ENCODE results near the gene ASB7. TPM values are rescaled to one million over a fixed set of nuclear protein-coding genes. Genes with fewer than 3 reads are reported as not detected.

Gene ASB7
- total and polyA plus RNA-seq, 12 donors, result 2.7 to 25.2 (median 11.1) TPM

- peak in 2 of 7 donors; percentile 12 to 47 for DNase-seq
- intact Hi-C loops (cut with DNase I), result loop anchor here in 1 of 2 donors (5.0 to 10.0 kb wide), 2 partner anchors 76 to 204 kb away; no protein-coding TSS in a partner anchor
- Histone ChIP-seq H3K4me1 (replicated peaks in 1 of 2) (no peaks in the 10 kb centered on the region), H3K27me3 (no peaks in the 10 kb centered on the region), H3K9me3 (replicated peaks in 1 of 3) (no peaks in the 10 kb centered on the region), H3K27ac (peak overlapping the region in 2 of 5 donors; percentile 17 to 59), H3K36me3 (replicated peaks in 1 of 2) (no peaks in the 10 kb centered on the region), H3K4me3 (no peak overlapping the region)
- TF ChIP-seq CTCF (IDR thresholded peaks at IDR 0.05) (no peak), POLR2A (IDR thresholded peaks at IDR 0.05) (no peak)
- 66 to 74% (median 69%) methylated on average over 5 to 7 of the region's 7 CpGs for WGBS, 4 donors
Measured at GRCh38 chr15:100668348-100668745, 66.0 kb downstream of the ASB7 start.

- WGBS, 4 donors, result 65 to 86% (median 80%) methylated on average over 11 to 15 of the region's 15 CpGs
- intact Hi-C loops (cut with DNase I), result loop anchor here in 1 of 2 donors (5.0 to 10.0 kb wide), 2 partner anchors 76 to 203 kb away; no protein-coding TSS in a partner anchor
- H3K27me3 ChIP-seq, result no peaks in the 10 kb centered on the region
- no peak overlapping the region for H3K4me3 ChIP-seq
- peak in 2 of 7 donors; percentile 6 to 24 for DNase-seq
- H3K9me3 ChIP-seq (replicated peaks in 1 of 3), result no peaks in the 10 kb centered on the region
- TF ChIP-seq POLR2A (IDR thresholded peaks at IDR 0.05), result no peak
- no peak for TF ChIP-seq CTCF (IDR thresholded peaks at IDR 0.05)
- H3K27ac ChIP-seq, result no peak overlapping the region
- H3K36me3 ChIP-seq (replicated peaks in 1 of 2), result no peaks in the 10 kb centered on the region
- no peaks in the 10 kb centered on the region for H3K4me1 ChIP-seq (replicated peaks in 1 of 2)
Measured at GRCh38 chr15:100669260-100669659, 66.9 kb downstream of the ASB7 start.

DNA sequence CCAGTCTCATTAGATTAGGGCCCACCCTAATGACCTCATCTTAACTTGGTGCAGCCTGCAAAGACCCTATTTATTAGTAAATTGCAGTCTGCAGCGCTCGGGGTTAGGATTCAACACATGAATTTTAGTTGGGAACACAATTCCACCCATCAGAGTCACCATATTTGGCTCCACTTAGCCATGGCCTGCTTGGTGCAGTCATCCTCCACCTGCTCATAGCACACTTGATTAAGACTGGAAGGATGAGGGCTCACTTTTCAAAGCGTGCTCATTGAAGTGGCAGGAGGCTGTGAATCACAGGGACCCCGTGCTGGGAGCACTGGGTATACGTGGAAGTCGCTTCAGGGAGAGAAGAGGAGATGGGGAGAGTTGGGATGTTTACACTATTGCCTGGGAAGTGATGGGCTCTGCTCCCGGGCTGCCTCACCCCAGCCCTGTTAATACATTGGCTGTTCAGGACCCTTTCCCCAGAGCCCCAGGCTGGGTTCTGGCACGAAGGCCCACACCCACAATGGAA, 68.2 kb downstream of the ASB7 start:
- intact Hi-C loops (cut with DNase I), result no loop called here
- no peak overlapping the region for H3K4me3 ChIP-seq
- 65 to 83% (median 72%) methylated on average over 8 of the region's 8 CpGs for WGBS, 4 donors
- no peaks in the 10 kb centered on the region for H3K9me3 ChIP-seq (replicated peaks in 1 of 3)
- peak in 1 of 7 donors; percentile 10 for DNase-seq
- H3K36me3 ChIP-seq (replicated peaks in 1 of 2), result no peaks in the 10 kb centered on the region
- TF ChIP-seq CTCF (IDR thresholded peaks at IDR 0.05) (no peak), POLR2A (IDR thresholded peaks at IDR 0.05) (no peak)
- no peaks in the 10 kb centered on the region for H3K27me3 ChIP-seq
- H3K27ac ChIP-seq, result no peak overlapping the region
- H3K4me1 ChIP-seq (replicated peaks in 1 of 2), result no peaks in the 10 kb centered on the region

DNA sequence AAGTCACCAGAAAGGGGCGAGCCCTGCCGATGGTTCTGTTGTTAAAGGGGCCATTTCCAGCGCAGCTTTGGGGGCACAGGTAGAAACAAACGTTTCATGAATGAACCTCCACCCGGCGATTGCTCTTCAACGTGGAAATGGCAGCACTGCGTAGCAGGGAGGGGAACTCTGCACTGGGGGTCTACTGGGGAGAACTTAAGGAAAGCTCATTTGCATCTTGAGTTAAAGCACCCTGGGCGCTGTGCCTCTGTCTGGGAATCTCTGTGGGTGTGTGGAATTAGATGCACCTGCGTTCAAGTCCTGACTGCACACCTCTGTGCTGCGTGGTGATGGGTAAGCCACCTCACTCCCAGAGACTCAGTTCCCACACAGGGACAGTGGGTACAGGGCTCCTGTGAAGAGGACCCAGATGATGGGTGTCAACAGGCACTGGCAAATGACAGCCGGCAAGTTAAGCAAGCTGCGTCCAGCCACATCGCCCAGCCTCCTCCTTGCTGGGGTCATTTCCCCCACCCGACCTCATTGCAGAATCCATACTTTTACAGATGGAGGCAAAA, 68.8 kb downstream of the ASB7 start:
- H3K4me1 ChIP-seq (replicated peaks in 1 of 2), result no peaks in the 10 kb centered on the region
- H3K27me3 ChIP-seq, result no peaks in the 10 kb centered on the region
- no peak overlapping the region for H3K27ac ChIP-seq
- no peaks in the 10 kb centered on the region for H3K36me3 ChIP-seq (replicated peaks in 1 of 2)
- TF ChIP-seq CTCF (IDR thresholded peaks at IDR 0.05), result no peak
- no peak for TF ChIP-seq POLR2A (IDR thresholded peaks at IDR 0.05)
- WGBS, 4 donors, result 80 to 85% (median 81%) methylated on average over 14 to 15 of the region's 15 CpGs
- intact Hi-C loops (cut with DNase I), result no loop called here
- peak in 2 of 7 donors; percentile 14 to 37 for DNase-seq
- no peaks in the 10 kb centered on the region for H3K9me3 ChIP-seq (replicated peaks in 1 of 3)
- H3K4me3 ChIP-seq, result no peak overlapping the region

Data from adrenal gland (tissue), 12 donors.